ENCODE data around the gene GPSM1. TPM values are rescaled to one million over a fixed set of nuclear protein-coding genes. Genes with fewer than 3 reads are reported as not detected.

GPSM1 gene
- total RNA-seq, 2 experiments from 2014 or later, result 9.0 TPM

GRCh38 chr9:136342181-136343120, 15.1 kb downstream of the GPSM1 start:
- CTCF ChIA-PET, result no interaction called here
- Mint-ChIP-seq H3K4me1 (ENCODE audit: low read depth) (no peaks in the 10 kb centered on the region), H3K36me3 (ENCODE audit: low read depth) (no peaks in the 10 kb centered on the region), H3K27ac (no peak overlapping the region), H3K27me3 (ENCODE audit: low read depth) (no peaks in the 10 kb centered on the region), H3K4me3 (no peak overlapping the region), H3K9me3 (no peaks in the 10 kb centered on the region)
- peak; percentile 49 for DNase-seq
- intact Hi-C loops (cut with micrococcal nuclease), result no loop called here

DNA sequence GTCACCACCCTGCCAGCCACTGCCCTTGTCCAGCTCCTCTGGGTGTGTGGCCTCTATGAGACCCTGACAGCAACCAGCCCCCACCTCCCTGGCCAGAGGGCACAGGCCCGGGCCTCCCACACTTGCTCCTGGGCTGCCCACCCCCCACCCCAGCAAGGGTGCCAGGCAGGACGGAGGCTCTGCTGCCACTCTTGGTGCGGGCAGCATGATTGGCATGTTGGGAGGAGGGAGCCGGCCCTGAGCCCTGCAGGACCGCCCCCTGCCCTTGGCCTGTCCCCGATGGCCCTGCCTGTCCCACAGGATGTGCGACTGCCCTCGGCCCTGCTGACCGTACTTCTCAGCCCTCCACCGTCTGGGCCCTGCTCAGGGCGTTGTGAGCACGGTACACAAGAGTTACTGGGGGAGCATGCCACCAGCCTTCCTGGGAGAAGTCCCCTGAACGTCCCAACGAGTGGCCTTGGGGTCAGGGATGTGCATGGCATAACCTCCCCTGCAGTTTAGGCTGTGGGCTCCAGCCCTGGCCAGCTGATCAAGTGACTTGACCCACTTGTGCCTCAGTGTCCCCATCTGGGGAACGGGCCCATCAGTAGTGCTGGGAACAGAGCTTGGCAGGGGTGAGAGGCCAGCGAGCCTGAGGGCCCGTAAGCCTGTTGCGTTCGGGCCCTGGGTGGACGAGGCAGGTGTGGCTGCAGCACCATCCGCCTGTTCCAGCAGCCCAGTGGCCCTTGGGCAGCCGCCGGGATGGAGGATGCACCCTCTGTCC, 16.0 kb downstream of the GPSM1 start:
- no peaks in the 10 kb centered on the region for H3K4me1 Mint-ChIP-seq (ENCODE audit: low read depth)
- H3K36me3 Mint-ChIP-seq (ENCODE audit: low read depth), result no peaks in the 10 kb centered on the region
- intact Hi-C loops (cut with micrococcal nuclease), result no loop called here
- no peaks in the 10 kb centered on the region for H3K27me3 Mint-ChIP-seq (ENCODE audit: low read depth)
- no peak for DNase-seq
- H3K4me3 Mint-ChIP-seq, result no peak overlapping the region
- H3K9me3 Mint-ChIP-seq, result no peaks in the 10 kb centered on the region
- CTCF ChIA-PET, result no interaction called here
- no peak overlapping the region for H3K27ac Mint-ChIP-seq

- Mint-ChIP-seq H3K4me3 (no peak overlapping the region), H3K27ac (no peak overlapping the region), H3K36me3 (ENCODE audit: low read depth) (no peaks in the 10 kb centered on the region), H3K27me3 (ENCODE audit: low read depth) (no peaks in the 10 kb centered on the region), H3K4me1 (ENCODE audit: low read depth) (no peaks in the 10 kb centered on the region), H3K9me3 (no peaks in the 10 kb centered on the region)
- CTCF ChIA-PET, result interaction anchor here (1.7 kb wide), 1 partner anchor 19 kb away, joined by 3 read pairs; no protein-coding TSS in a partner anchor
- no peak for DNase-seq
- intact Hi-C loops (cut with micrococcal nuclease), result no loop called here
These were observed 16.5 kb downstream of the GPSM1 start for GRCh38 chr9:136343884-136344269.

GRCh38 chr9:136344544-136345280, 17.4 kb downstream of the GPSM1 start:
- Mint-ChIP-seq H3K36me3 (ENCODE audit: low read depth) (no peaks in the 10 kb centered on the region), H3K4me3 (no peak overlapping the region), H3K27me3 (ENCODE audit: low read depth) (no peaks in the 10 kb centered on the region), H3K4me1 (ENCODE audit: low read depth) (no peaks in the 10 kb centered on the region), H3K9me3 (no peaks in the 10 kb centered on the region), H3K27ac (no peak overlapping the region)
- intact Hi-C loops (cut with micrococcal nuclease), result no loop called here
- DNase-seq, result no peak
- CTCF ChIA-PET, result interaction anchor here (1.7 kb wide), 1 partner anchor 18 kb away, joined by 3 read pairs; no protein-coding TSS in a partner anchor

DNA sequence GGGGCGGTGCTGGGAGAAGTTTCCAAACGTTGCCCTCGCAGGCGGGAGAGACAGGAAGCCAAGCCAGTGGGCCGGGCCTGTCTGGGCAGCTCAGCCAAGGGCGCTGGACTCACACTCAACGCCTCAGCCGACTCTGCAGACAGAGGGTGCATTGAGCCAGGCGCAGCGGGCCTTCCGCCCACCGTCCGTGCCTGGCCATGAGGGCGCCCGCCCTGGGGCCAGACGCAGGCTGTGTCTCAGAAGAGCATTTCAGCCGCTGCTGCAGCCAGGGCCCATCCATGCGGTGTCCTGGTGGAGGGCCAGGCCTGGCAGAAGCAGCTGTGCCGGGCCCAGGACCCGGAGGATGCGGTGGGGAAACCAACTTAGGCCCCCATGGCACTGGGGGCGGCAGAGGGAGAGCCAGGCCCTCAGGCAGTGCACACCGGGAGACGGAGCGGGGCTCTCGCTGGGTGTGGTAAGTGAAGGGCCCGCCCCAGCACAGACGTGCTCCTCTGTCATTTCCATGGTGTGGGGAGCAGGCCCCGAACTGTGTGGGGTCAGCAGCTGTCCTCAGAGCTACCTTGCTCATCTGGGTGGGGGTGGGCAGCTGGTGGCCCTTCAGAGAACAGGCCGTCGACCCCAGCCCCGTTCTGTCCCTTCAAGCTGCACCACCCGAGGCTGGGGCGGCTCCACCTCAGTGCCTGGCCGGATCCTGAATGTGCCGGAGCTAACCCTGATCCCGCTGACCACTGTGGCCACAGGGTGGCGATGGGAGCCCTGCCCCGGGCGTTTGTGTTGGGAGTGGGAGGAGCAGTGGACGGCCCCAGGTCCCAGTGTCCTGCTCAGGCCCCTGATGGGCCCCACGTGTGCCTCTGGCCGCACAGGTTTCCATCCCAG, 18.2 kb downstream of the GPSM1 start:
- DNase-seq, result no peak
- H3K27me3 Mint-ChIP-seq (ENCODE audit: low read depth), result no peaks in the 10 kb centered on the region
- H3K4me1 Mint-ChIP-seq (ENCODE audit: low read depth), result no peaks in the 10 kb centered on the region
- no peaks in the 10 kb centered on the region for H3K36me3 Mint-ChIP-seq (ENCODE audit: low read depth)
- no peak overlapping the region for H3K4me3 Mint-ChIP-seq
- no peaks in the 10 kb centered on the region for H3K9me3 Mint-ChIP-seq
- intact Hi-C loops (cut with micrococcal nuclease), result no loop called here
- no peak overlapping the region for H3K27ac Mint-ChIP-seq
- CTCF ChIA-PET, result interaction anchor here (1.7 kb wide), 1 partner anchor 17 kb away, joined by 3 read pairs; no protein-coding TSS in a partner anchor

GRCh38 chr9:136346157-136346481, 18.8 kb downstream of the GPSM1 start:
- intact Hi-C loops (cut with micrococcal nuclease), result no loop called here
- H3K27me3 Mint-ChIP-seq (ENCODE audit: low read depth), result no peaks in the 10 kb centered on the region
- H3K4me3 Mint-ChIP-seq, result no peak overlapping the region
- CTCF ChIA-PET, result no interaction called here
- H3K27ac Mint-ChIP-seq, result no peak overlapping the region
- H3K36me3 Mint-ChIP-seq (ENCODE audit: low read depth), result no peaks in the 10 kb centered on the region
- H3K9me3 Mint-ChIP-seq, result no peaks in the 10 kb centered on the region
- DNase-seq, result no peak
- H3K4me1 Mint-ChIP-seq (ENCODE audit: low read depth), result no peaks in the 10 kb centered on the region

DNA sequence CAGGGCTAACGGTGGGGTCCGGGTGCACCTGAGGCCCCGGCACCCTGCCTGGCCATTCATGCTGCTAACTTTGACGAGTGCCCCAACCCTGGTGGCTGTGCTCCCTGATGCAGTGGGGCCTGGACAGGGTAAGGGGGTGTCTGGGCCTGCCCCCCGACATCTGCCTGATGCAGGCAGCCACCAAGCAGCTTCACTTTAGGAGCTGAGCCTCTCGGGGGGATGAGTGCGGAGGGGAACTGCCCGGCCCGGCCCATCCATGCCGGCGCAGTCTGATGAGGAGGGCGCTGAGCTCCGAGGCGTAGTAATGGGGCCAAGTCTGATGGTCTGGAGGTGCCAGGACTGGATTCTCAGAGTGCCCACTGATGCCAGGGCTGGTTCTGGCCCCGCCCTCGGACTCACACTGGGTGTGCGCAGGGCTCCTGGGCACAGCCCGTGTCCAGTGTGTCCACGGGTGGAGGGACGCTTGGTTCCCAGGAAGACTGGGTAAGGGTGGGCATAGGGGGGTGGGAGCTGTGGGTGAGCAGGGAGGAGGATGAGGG, 19.7 kb downstream of the GPSM1 start:
- intact Hi-C loops (cut with micrococcal nuclease), result no loop called here
- Mint-ChIP-seq H3K27ac (no peak overlapping the region), H3K4me3 (no peak overlapping the region), H3K36me3 (ENCODE audit: low read depth) (no peaks in the 10 kb centered on the region), H3K27me3 (ENCODE audit: low read depth) (no peaks in the 10 kb centered on the region), H3K4me1 (ENCODE audit: low read depth) (no peaks in the 10 kb centered on the region), H3K9me3 (no peaks in the 10 kb centered on the region)
- CTCF ChIA-PET, result no interaction called here
- DNase-seq, result no peak

- CTCF ChIA-PET, result no interaction called here
- no peak overlapping the region for H3K4me3 Mint-ChIP-seq
- no peak for DNase-seq
- H3K27me3 Mint-ChIP-seq (ENCODE audit: low read depth), result no peaks in the 10 kb centered on the region
- no peaks in the 10 kb centered on the region for H3K36me3 Mint-ChIP-seq (ENCODE audit: low read depth)
- intact Hi-C loops (cut with micrococcal nuclease), result no loop called here
- no peak overlapping the region for H3K27ac Mint-ChIP-seq
- H3K4me1 Mint-ChIP-seq (ENCODE audit: low read depth), result no peaks in the 10 kb centered on the region
- H3K9me3 Mint-ChIP-seq, result no peaks in the 10 kb centered on the region
These were observed 20.3 kb downstream of the GPSM1 start for GRCh38 chr9:136347472-136348256.

- H3K4me3 Mint-ChIP-seq, result no peak overlapping the region
These were observed 21.4 kb downstream of the GPSM1 start for GRCh38 chr9:136348691-136349090.

GRCh38 chr9:136349546-136349945, 22.2 kb downstream of the GPSM1 start:
- no peak for DNase-seq
- Mint-ChIP-seq H3K27me3 (ENCODE audit: low read depth) (no peaks in the 10 kb centered on the region), H3K27ac (no peak overlapping the region), H3K36me3 (ENCODE audit: low read depth) (no peaks in the 10 kb centered on the region), H3K4me1 (ENCODE audit: low read depth) (no peaks in the 10 kb centered on the region), H3K9me3 (no peaks in the 10 kb centered on the region), H3K4me3 (no peak overlapping the region)
- CTCF ChIA-PET, result no interaction called here
- intact Hi-C loops (cut with micrococcal nuclease), result no loop called here

More at GRCh38 chr9:136348691-136349090, 21.4 kb downstream of the GPSM1 start:
- no peaks in the 10 kb centered on the region for H3K27me3 Mint-ChIP-seq (ENCODE audit: low read depth)
- intact Hi-C loops (cut with micrococcal nuclease), result no loop called here
- CTCF ChIA-PET, result no interaction called here
- no peak for DNase-seq
- H3K4me1 Mint-ChIP-seq (ENCODE audit: low read depth), result no peaks in the 10 kb centered on the region
- H3K9me3 Mint-ChIP-seq, result no peaks in the 10 kb centered on the region
- H3K36me3 Mint-ChIP-seq (ENCODE audit: low read depth), result no peaks in the 10 kb centered on the region
- no peak overlapping the region for H3K27ac Mint-ChIP-seq

DNA sequence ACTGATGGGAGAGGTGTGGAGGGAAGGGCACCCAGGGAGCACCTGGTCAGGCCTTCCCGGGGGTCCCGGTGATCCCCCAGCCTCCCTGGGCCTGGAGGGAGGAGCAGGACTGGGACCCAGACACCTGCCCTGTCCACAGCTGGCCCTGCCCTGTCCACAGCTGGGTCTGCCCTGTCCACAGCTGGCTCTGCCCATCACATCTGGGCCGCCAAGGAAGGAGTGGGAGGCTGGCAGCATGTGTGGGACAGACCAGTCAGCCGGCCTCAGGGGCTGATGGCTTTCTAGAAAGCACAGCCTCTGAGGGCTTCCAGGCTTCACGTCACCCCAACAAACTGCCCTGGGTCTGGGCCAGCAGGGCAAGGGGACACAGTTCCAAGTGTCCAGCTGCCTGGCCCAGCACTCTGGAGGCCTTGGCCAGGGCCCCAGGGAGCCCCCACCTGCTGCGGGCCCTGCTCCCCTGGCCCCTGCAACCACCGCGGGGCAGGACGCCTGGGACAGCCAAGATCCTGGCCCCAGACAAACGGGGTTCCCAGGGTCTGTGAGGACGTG, 24.0 kb downstream of the GPSM1 start:
- intact Hi-C loops (cut with micrococcal nuclease), result no loop called here
- Mint-ChIP-seq H3K27me3 (ENCODE audit: low read depth) (no peaks in the 10 kb centered on the region), H3K9me3 (no peaks in the 10 kb centered on the region), H3K36me3 (ENCODE audit: low read depth) (no peaks in the 10 kb centered on the region), H3K27ac (no peak overlapping the region), H3K4me1 (ENCODE audit: low read depth) (no peaks in the 10 kb centered on the region), H3K4me3 (peak overlapping the region; percentile 18)
- no peak for DNase-seq
- CTCF ChIA-PET, result interaction anchor here (0.6 kb wide), 1 partner anchor 50 kb away, joined by 3 read pairs; no protein-coding TSS in a partner anchor

All from activated naive CD4-positive, alpha-beta T cell treated with anti-CD3 and anti-CD28 coated beads for 36 hours (primary cell).